Mammary epithelial cell (primary cell): ENCODE data around the gene NAA80.

Source experiments
- EZH2 ChIP-seq: IDR thresholded peaks from 2 replicates; pipeline ENCODE4 v1.6.1; 2012; ENCODE audit warnings: low read length, inconsistent platforms, borderline replicate concordance
- TF ChIP-seq, protein P1 (sequence below), 2 donors: IDR thresholded peaks in 1 of 2; conservative IDR thresholded peaks in 1 of 2; 2 replicates each; pipeline ENCODE4 v1.5.1; 2011 to 2012; ENCODE audit warnings: inconsistent platforms in 2 of 2, low read length in 2 of 2, mild to moderate bottlenecking in 2 of 2, control low read depth in 1 of 2, low read depth in 1 of 2; ENCODE audit not compliant: insufficient read depth in 1 of 2; ENCODE audit errors: extremely low read depth in 1 of 2

DNA sequence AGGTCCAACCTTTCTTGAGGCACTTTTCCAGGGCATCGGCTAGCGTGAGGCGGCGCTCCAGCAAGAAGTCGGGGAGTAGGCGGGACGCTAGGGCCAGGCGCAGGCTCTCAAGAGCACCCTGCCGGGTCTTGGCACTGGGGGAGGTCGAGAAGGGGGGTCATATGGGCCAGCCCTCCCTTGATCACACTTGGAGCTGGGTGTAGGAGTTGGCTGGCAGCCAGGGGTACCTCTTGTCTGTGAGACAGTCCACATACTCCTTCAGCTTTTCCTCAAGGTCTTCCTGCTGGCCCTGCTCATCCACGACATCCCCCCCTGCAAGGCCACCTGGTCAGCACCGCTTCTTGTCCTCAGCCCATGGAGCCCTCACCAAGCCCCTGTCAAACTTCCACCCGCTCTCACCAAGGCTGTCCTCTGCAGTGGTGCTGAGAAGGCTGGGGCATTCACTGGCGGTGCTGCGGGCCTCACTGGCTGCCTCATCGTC lies 9.0 kb downstream of the NAA80 start:
- TF ChIP-seq, protein P1, sequence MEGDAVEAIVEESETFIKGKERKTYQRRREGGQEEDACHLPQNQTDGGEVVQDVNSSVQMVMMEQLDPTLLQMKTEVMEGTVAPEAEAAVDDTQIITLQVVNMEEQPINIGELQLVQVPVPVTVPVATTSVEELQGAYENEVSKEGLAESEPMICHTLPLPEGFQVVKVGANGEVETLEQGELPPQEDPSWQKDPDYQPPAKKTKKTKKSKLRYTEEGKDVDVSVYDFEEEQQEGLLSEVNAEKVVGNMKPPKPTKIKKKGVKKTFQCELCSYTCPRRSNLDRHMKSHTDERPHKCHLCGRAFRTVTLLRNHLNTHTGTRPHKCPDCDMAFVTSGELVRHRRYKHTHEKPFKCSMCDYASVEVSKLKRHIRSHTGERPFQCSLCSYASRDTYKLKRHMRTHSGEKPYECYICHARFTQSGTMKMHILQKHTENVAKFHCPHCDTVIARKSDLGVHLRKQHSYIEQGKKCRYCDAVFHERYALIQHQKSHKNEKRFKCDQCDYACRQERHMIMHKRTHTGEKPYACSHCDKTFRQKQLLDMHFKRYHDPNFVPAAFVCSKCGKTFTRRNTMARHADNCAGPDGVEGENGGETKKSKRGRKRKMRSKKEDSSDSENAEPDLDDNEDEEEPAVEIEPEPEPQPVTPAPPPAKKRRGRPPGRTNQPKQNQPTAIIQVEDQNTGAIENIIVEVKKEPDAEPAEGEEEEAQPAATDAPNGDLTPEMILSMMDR (conservative IDR thresholded peaks at IDR 0.05 in 1 of 2, IDR thresholded peaks at IDR 0.05 in 1 of 2; ENCODE audit: extremely low read depth in 1 of 2, insufficient read depth in 1 of 2, low read depth in 1 of 2, low read length in 2 of 2): no peak
- TF ChIP-seq EZH2: no peak
